Ishikawa (cell line): ENCODE data around the gene ADAP2.

Experiments used
- EGR1 ChIP-seq: IDR thresholded peaks from 2 replicates; pipeline ENCODE4 v1.6.1; 2012
- TAF1 ChIP-seq: IDR thresholded peaks from 2 replicates; pipeline ENCODE4 v1.6.1; 2012; ENCODE audit warnings: low read depth, mild to moderate bottlenecking

DNA sequence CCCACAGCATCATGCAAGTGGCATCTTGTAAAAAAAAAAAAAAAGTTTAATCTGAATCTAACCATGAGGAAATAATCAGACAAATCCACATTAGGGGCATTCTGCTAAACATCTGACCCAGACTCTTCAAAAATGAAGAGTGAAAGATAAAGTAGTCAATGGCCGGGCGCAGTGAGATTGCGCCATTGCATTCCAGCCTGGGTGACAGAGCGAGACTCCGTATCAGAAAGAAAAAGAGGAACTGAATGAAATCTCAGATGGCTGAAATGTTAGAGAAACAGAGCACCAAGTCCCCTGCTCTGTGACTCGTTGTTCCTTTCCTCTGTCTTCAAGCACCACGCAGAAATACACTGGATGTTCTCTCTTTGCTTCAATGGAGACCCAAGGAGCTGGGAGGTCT is 36.4 kb downstream of the ADAP2 start:
- TF ChIP-seq EGR1 (no peak), TAF1 (no peak)
